Osteocyte (in vitro differentiated cells): Measurements from ENCODE around the gene GOLGA8A. TPM values are rescaled to one million over a fixed set of nuclear protein-coding genes. Genes with fewer than 3 reads are reported as not detected.

Experiments
- DNase-seq: peaks from one replicate; pipeline ENCODE4 v3.0.0; 2021; ENCODE audit warnings: mixed read lengths; ENCODE audit not compliant: unreplicated experiment; ENCODE audit errors: extremely low spot score
- H3K27ac Mint-ChIP-seq: one replicate; pipeline ENCODE4 v1.8.0; 2021; ENCODE audit warnings: mild to moderate bottlenecking, mixed read lengths; ENCODE audit not compliant: unreplicated experiment
- H3K27me3 Mint-ChIP-seq: one replicate; pipeline ENCODE4 v1.8.0; 2021; ENCODE audit warnings: mixed read lengths; ENCODE audit not compliant: unreplicated experiment
- H3K36me3 Mint-ChIP-seq: one replicate; pipeline ENCODE4 v1.8.0; 2021; ENCODE audit warnings: mixed read lengths; ENCODE audit not compliant: unreplicated experiment
- H3K4me1 Mint-ChIP-seq: one replicate; pipeline ENCODE4 v1.8.0; 2021; ENCODE audit warnings: mixed read lengths; ENCODE audit not compliant: unreplicated experiment
- H3K4me3 Mint-ChIP-seq: one replicate; pipeline ENCODE4 v1.8.0; 2021; ENCODE audit warnings: mild to moderate bottlenecking, moderate library complexity, mixed read lengths; ENCODE audit not compliant: unreplicated experiment
- H3K9me3 Mint-ChIP-seq: one replicate; pipeline ENCODE4 v1.8.0; 2021; ENCODE audit warnings: mixed read lengths; ENCODE audit not compliant: unreplicated experiment
- long read RNA-seq: library from polyadenylated mRNA; unstranded; transcript quantifications from one replicate; pipeline ENCODE4 v2.0.0, GENCODE V29; 2021
- total RNA-seq: library from RNA; stranded (reverse); gene quantifications from 2 replicates; pipeline ENCODE4 v1.2.1, GENCODE V29; 2021
- TF ChIP-seq, protein P1 (sequence below): fragments of 200-600 bp; sonication (generic); IDR thresholded peaks from 2 replicates; pipeline ENCODE4 v1.5.0; 2021; ENCODE audit warnings: antibody characterized with exemption, mild to moderate bottlenecking, moderate library complexity

The GOLGA8A gene, protein sequence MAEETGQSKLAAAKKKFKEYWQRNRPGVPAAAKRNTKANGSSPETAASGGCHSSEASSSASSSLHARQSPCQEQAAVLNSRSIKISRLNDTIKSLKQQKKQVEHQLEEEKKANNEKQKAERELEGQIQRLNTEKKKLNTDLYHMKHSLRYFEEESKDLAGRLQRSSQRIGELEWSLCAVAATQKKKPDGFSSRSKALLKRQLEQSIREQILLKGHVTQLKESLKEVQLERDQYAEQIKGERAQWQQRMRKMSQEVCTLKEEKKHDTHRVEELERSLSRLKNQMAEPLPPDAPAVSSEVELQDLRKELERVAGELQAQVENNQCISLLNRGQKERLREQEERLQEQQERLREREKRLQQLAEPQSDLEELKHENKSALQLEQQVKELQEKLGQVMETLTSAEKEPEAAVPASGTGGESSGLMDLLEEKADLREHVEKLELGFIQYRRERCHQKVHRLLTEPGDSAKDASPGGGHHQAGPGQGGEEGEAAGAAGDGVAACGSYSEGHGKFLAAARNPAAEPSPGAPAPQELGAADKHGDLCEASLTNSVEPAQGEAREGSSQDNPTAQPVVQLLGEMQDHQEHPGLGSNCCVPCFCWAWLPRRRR
- total RNA-seq: 107 and 121 TPM in 2 replicates
- long read RNA-seq, partial matches to known transcripts: 18 of 38 reads
- long read RNA-seq, other reads (novel, unspliced or antisense): 20 of 38 reads

DNA sequence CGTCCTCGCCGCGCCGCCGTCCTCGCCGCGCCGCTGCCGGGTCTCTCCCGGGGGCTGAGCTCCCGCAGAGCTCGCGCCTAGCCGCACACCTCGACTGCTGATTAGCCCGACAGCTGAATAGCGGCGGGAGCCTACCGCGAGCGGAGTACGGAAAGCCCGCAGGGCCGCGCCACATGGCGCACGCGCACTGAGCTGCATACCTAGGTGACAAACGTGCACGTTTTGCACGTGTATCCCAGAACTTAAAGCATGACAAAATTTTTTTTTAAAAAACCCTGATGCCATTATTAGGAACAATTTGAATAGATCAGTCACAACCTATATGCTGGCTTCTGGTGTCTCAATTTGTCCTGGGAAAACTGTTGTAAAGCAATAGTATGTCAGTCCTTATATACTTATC is at the start of gene GOLGA8A:
Gene GOLGA8A, minus strand, starts transcription at position 122 of the 400 bp plus-strand sequence. CDS start 48,117 bp downstream, outside the sequence.
- Mint-ChIP-seq H3K9me3 (no peaks in the 10 kb centered on the region), H3K4me3 (peak within 1 kb of the TSS; percentile 91)

DNA sequence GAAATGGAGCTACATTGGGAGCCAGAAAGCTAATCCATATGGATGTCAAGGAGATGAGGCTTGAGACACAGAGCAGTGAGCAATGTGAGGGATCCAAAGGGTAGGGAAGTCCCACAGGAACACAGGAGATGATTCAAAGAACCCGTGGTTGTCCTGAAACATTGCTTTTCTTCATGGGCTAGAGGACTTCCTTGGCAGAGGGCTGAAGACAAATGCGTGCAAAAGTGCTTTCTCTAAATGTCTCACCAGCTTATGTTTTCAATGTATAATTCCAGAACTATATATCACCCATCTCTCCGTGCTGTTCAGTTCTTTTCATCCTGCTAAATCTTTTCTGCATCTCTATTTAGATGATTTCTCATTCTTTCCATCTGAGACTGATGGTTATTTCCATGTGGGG is 46.0 kb upstream of the GOLGA8A start:
- TF ChIP-seq, protein P1, sequence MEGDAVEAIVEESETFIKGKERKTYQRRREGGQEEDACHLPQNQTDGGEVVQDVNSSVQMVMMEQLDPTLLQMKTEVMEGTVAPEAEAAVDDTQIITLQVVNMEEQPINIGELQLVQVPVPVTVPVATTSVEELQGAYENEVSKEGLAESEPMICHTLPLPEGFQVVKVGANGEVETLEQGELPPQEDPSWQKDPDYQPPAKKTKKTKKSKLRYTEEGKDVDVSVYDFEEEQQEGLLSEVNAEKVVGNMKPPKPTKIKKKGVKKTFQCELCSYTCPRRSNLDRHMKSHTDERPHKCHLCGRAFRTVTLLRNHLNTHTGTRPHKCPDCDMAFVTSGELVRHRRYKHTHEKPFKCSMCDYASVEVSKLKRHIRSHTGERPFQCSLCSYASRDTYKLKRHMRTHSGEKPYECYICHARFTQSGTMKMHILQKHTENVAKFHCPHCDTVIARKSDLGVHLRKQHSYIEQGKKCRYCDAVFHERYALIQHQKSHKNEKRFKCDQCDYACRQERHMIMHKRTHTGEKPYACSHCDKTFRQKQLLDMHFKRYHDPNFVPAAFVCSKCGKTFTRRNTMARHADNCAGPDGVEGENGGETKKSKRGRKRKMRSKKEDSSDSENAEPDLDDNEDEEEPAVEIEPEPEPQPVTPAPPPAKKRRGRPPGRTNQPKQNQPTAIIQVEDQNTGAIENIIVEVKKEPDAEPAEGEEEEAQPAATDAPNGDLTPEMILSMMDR: no peak
- Mint-ChIP-seq H3K4me1 (no peaks in the 10 kb centered on the region), H3K27me3 (peaks cover 71% of the 10 kb centered on the region), H3K9me3 (no peaks in the 10 kb centered on the region), H3K4me3 (no peak overlapping the region), H3K27ac (no peak overlapping the region), H3K36me3 (no peaks in the 10 kb centered on the region)
- no peak for DNase-seq

More for the DNA sequence above, at the start of gene GOLGA8A:
- peaks cover 14% of the 10 kb centered on the region for H3K4me1 Mint-ChIP-seq
- peak within 1 kb of the TSS; percentile 78 for H3K27ac Mint-ChIP-seq
- TF ChIP-seq, protein P1: no peak
- H3K36me3 Mint-ChIP-seq: peaks cover 11% of the 10 kb centered on the region
- no peak for DNase-seq
- H3K27me3 Mint-ChIP-seq: peaks cover 18% of the 10 kb centered on the region

DNA sequence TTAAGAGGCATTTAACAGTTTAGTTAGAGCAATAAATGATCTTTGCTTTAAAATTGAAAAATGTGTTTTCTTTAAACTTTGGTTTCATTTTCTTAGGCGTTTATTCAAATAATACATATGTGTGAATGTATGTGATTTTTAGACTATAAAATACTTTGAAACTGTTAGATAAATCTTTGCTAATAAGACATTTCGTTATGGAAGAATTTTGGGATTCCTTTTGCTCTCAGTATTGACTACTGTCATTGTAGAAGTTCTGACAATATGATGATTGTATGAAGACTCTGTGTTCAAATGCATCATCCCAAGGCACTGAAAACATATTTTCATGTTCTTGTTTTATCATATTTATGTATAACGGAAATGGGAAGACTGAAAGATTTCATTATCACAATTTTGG is 43.8 kb upstream of the GOLGA8A start:
- Mint-ChIP-seq H3K9me3 (no peaks in the 10 kb centered on the region), H3K27me3 (peaks cover 76% of the 10 kb centered on the region), H3K4me1 (no peaks in the 10 kb centered on the region), H3K36me3 (no peaks in the 10 kb centered on the region), H3K4me3 (no peak overlapping the region), H3K27ac (no peak overlapping the region)
- no peak for DNase-seq
- TF ChIP-seq, protein P1: no peak

DNA sequence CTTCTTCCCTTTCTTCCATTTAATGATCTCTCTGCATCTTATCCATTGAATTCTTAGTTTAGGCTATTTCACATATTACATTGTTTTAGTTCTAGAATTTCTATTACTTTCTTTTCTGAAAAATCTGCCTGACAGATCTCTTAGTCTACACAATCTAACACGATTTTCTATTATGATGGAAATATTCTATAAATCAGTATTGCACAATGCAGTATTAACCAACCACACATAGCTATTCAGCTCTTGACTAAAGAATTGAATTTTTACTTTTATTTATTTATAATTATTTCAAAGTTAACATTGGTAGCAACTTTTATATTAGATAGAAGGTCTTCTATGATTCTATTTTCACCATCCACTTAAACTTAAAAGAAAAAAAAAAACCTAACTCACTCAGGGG is 36.2 kb upstream of the GOLGA8A start:
- H3K27ac Mint-ChIP-seq: no peak overlapping the region
- no peaks in the 10 kb centered on the region for H3K36me3 Mint-ChIP-seq
- H3K9me3 Mint-ChIP-seq: no peaks in the 10 kb centered on the region
- H3K4me3 Mint-ChIP-seq: no peak overlapping the region
- H3K27me3 Mint-ChIP-seq: peaks cover 73% of the 10 kb centered on the region
- H3K4me1 Mint-ChIP-seq: no peaks in the 10 kb centered on the region
- TF ChIP-seq, protein P1: no peak
- no peak for DNase-seq

DNA sequence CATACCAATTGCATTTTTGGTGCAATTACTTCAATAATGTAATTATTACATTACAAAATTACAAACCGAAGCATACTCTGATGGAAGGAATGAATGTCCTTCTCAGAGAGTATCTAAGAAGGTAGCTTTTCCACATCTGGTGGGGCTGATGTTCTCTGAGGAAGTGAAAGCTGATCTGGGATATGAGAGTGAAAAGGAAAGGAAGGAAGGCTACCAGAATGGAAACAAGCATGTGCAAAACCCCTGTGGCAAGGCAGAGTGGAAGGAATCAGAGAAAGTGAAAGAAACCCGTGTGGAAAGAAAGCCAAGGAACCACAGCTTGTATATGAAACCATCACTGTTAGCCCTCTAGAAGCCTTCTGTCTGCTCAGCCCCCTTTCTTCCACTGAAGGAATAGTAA is 35.3 kb upstream of the GOLGA8A start:
- TF ChIP-seq, protein P1: no peak
- no peak overlapping the region for H3K4me3 Mint-ChIP-seq
- DNase-seq: no peak
- peaks cover 74% of the 10 kb centered on the region for H3K27me3 Mint-ChIP-seq
- H3K9me3 Mint-ChIP-seq: no peaks in the 10 kb centered on the region
- H3K27ac Mint-ChIP-seq: no peak overlapping the region
- H3K36me3 Mint-ChIP-seq: no peaks in the 10 kb centered on the region
- no peaks in the 10 kb centered on the region for H3K4me1 Mint-ChIP-seq
